Panc1 (cell line): ENCODE measurements around the gene TAS1R2. TPM values are rescaled to one million over a fixed set of nuclear protein-coding genes. Genes with fewer than 3 reads are reported as not detected.

Source experiments
- ATAC-seq: fragments of 200-7000 bp; cut with Tn5 transposase; 2 replicates; pipeline ENCODE4 v1.9.1; 2020; ENCODE audit warnings: mild to moderate bottlenecking, moderate library complexity
- BruUV-seq: library from RNA; stranded (reverse); fragments of 400-500 nt; replicated peaks from 2 replicates; lab custom pipeline; 2021; lab: Mats Ljungman, UMichigan
- CTCF ChIA-PET: fragments of 300-600 bp; sonication (Branson Sonifier 250); formaldehyde crosslinking; loops from one replicate; lab custom pipeline; 2022; ENCODE audit warnings: antibody characterized with exemption; lab: Charles Lee
- POLR2A ChIA-PET: fragments of 300-600 bp; sonication (Branson Sonifier 250); formaldehyde crosslinking; loops from one replicate; lab custom pipeline; 2022; ENCODE audit warnings: antibody characterized with exemption; lab: Charles Lee
- DNase-seq: peaks from one replicate; pipeline ENCODE4 v3.0.0-alpha.2; 2010; ENCODE audit warnings: low read depth, low spot score
- H3K27ac ChIP-seq: 2 replicates; pipeline ENCODE4 v1.5.1; 2011; ENCODE audit warnings: mild to moderate bottlenecking, low read length, inconsistent platforms
- H3K27me3 ChIP-seq: fragments of 200-500 bp; sonication (Bioruptor generic); 2 replicates; pipeline ENCODE4 v1.6.0; 2014; ENCODE audit warnings: low read length, inconsistent platforms; ENCODE audit not compliant: control insufficient read depth, insufficient read depth
- H3K36me3 ChIP-seq: fragments of 200-500 bp; sonication (Bioruptor generic); 2 replicates; pipeline ENCODE4 v1.5.1; 2014; ENCODE audit warnings: inconsistent platforms, mild to moderate bottlenecking, low read length, moderate library complexity; ENCODE audit not compliant: control insufficient read depth, insufficient read depth
- H3K4me1 ChIP-seq: 2 replicates; pipeline ENCODE4 v1.5.1; 2011; ENCODE audit warnings: inconsistent platforms, mild to moderate bottlenecking, low read length, moderate library complexity; ENCODE audit not compliant: control insufficient read depth, insufficient read depth
- H3K4me3 ChIP-seq, 2 experiments: 2 replicates each; pipeline ENCODE4 v1.5.1; 2011 to 2012; ENCODE audit warnings: low read depth in 2 of 2, low read length in 2 of 2, mild to moderate bottlenecking in 2 of 2, inconsistent platforms in 1 of 2, moderate library complexity in 1 of 2
- H3K9me3 ChIP-seq: fragments of 200-500 bp; sonication (Bioruptor generic); 2 replicates; pipeline ENCODE4 v1.5.1; 2014; ENCODE audit warnings: low read depth, mild to moderate bottlenecking, inconsistent platforms, low read length, moderate library complexity; ENCODE audit not compliant: control insufficient read depth, insufficient read depth
- POLR2AphosphoS5 ChIP-seq: IDR thresholded peaks from 2 replicates; pipeline ENCODE4 v1.6.1; 2012; ENCODE audit warnings: mild to moderate bottlenecking, low read depth, low read length, moderate library complexity
- SIN3A ChIP-seq: IDR thresholded peaks from 2 replicates; pipeline ENCODE4 v1.6.1; 2012; ENCODE audit warnings: low read depth, mild to moderate bottlenecking, low read length, moderate library complexity, borderline replicate concordance; ENCODE audit not compliant: insufficient read depth
- TCF7L2 ChIP-seq: IDR thresholded peaks from 2 replicates; pipeline ENCODE4 v1.6.1; 2011; ENCODE audit warnings: mild to moderate bottlenecking, low read depth, low read length, inconsistent platforms
- in situ Hi-C: cut with HindIII; loops from 2 replicates; pipeline ENCODE4 v1.10.0; 2016; ENCODE audit warnings: low sequenced_read_pairs, low pct_unique_long_range_greater_than_20kb
- intact Hi-C: fragments of 100-400 bp; cut with micrococcal nuclease; formaldehyde crosslinking; loops from one replicate; pipeline ENCODE4 v1.10.0; 2022; ENCODE audit not compliant: unreplicated experiment
- total RNA-seq: library from RNA; stranded (reverse); gene quantifications from one replicate; pipeline ENCODE4 v1.2.1, GENCODE V29; 2021; ENCODE audit not compliant: unreplicated experiment
- TF ChIP-seq, protein P1 (sequence below), 2 experiments: IDR thresholded peaks; 2 replicates each; pipeline ENCODE4 v1.6.1; 2011 to 2012; ENCODE audit warnings: low read depth in 2 of 2, control low read depth in 1 of 2, low read length in 1 of 2, mild to moderate bottlenecking in 1 of 2, moderate library complexity in 1 of 2; ENCODE audit not compliant: insufficient read depth in 1 of 2
- TF ChIP-seq, protein P2 (sequence below): fragments of 450-650 bp; IDR thresholded peaks from 2 replicates; pipeline ENCODE4 v1.5.1; 2017; ENCODE audit warnings: mild to moderate bottlenecking

Gene TAS1R2
- total RNA-seq, 1 experiment from 2014 or later = not detected

DNA sequence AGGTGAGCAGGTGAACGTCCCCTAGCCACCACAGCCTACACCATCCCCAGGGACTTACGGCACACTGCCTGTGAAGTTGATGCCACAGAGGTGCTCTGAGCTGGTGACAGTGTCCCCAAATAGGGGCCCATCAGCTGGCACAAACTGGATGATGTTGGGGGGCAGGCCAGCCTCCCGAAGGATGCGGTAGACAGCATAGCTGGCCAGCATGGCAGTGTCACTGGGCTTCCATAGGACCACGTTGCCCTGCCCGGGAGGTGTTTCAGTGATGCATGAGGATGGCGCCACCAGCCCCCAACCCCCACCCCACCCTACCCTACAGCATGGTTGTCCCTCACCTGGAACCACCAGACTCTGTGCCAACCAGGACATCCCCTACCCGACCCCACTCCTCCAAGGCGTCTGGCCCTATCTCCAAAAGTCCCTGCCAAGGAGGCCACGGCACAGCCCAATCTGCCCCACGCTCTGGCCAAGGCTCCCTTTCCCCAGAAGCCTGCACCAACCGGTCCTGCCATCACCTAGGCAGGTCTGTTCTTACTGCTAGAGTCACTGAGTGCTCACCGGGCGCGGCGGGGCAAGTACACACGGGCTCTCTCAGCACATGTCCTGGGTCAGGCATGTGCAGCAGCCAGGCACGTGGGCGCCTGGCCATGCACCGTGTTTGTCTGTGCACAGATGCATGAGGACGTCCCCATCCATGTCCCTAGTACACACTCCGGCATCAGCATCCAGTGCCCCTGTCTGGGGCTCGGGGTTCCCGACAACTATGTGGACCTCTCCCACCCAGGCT is 22.4 kb upstream of the TAS1R2 start:
- H3K4me3 ChIP-seq = no peak overlapping the region
- ATAC-seq = no peak
- no peak for TF ChIP-seq POLR2AphosphoS5
- no peak for TF ChIP-seq TCF7L2
- no peak for TF ChIP-seq SIN3A
- TF ChIP-seq, protein P1, sequence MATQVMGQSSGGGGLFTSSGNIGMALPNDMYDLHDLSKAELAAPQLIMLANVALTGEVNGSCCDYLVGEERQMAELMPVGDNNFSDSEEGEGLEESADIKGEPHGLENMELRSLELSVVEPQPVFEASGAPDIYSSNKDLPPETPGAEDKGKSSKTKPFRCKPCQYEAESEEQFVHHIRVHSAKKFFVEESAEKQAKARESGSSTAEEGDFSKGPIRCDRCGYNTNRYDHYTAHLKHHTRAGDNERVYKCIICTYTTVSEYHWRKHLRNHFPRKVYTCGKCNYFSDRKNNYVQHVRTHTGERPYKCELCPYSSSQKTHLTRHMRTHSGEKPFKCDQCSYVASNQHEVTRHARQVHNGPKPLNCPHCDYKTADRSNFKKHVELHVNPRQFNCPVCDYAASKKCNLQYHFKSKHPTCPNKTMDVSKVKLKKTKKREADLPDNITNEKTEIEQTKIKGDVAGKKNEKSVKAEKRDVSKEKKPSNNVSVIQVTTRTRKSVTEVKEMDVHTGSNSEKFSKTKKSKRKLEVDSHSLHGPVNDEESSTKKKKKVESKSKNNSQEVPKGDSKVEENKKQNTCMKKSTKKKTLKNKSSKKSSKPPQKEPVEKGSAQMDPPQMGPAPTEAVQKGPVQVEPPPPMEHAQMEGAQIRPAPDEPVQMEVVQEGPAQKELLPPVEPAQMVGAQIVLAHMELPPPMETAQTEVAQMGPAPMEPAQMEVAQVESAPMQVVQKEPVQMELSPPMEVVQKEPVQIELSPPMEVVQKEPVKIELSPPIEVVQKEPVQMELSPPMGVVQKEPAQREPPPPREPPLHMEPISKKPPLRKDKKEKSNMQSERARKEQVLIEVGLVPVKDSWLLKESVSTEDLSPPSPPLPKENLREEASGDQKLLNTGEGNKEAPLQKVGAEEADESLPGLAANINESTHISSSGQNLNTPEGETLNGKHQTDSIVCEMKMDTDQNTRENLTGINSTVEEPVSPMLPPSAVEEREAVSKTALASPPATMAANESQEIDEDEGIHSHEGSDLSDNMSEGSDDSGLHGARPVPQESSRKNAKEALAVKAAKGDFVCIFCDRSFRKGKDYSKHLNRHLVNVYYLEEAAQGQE (IDR thresholded peaks at IDR 0.05; ENCODE audit: insufficient read depth in 1 of 2, low read depth in 2 of 2, low read length in 1 of 2) = no peak
- TF ChIP-seq, protein P2, sequence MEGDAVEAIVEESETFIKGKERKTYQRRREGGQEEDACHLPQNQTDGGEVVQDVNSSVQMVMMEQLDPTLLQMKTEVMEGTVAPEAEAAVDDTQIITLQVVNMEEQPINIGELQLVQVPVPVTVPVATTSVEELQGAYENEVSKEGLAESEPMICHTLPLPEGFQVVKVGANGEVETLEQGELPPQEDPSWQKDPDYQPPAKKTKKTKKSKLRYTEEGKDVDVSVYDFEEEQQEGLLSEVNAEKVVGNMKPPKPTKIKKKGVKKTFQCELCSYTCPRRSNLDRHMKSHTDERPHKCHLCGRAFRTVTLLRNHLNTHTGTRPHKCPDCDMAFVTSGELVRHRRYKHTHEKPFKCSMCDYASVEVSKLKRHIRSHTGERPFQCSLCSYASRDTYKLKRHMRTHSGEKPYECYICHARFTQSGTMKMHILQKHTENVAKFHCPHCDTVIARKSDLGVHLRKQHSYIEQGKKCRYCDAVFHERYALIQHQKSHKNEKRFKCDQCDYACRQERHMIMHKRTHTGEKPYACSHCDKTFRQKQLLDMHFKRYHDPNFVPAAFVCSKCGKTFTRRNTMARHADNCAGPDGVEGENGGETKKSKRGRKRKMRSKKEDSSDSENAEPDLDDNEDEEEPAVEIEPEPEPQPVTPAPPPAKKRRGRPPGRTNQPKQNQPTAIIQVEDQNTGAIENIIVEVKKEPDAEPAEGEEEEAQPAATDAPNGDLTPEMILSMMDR = no peak
- intact Hi-C loops (no loop called here), in situ Hi-C loops (no loop called here)
- H3K9me3 ChIP-seq = no peaks in the 10 kb centered on the region
- H3K27me3 ChIP-seq = no peaks in the 10 kb centered on the region
- no TSS peak for BruUV-seq
- ChIA-PET CTCF (no interaction called here), POLR2A (no interaction called here)
- H3K27ac ChIP-seq = no peak overlapping the region
- no peaks in the 10 kb centered on the region for H3K36me3 ChIP-seq
- no peaks in the 10 kb centered on the region for H3K4me1 ChIP-seq
- no peak for DNase-seq

DNA sequence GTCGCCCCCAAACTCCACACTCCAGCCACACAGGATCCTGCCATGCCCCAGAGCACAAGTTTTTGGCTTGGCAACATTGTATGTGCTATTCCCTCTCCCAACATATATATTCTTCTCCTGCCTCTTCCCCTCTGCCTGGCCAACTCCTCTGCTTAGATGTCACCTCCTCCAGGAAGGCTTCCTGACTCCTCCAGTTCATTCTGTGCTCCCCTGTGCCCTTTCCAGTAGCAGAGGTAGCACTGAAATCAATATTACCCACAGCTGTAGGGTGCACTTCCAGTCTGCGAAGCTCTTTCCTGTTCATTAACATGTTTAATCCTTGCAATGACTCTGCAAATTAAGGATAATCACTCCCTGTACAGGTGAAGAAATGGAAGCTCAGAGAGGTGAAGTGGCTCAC is 21.7 kb upstream of the TAS1R2 start:
- BruUV-seq = no TSS peak
- ChIA-PET CTCF (no interaction called here), POLR2A (no interaction called here)
- Histone ChIP-seq H3K4me3 (no peak overlapping the region), H3K27ac (no peak overlapping the region), H3K27me3 (no peaks in the 10 kb centered on the region), H3K4me1 (no peaks in the 10 kb centered on the region), H3K9me3 (no peaks in the 10 kb centered on the region), H3K36me3 (no peaks in the 10 kb centered on the region)
- DNase-seq = no peak
- intact Hi-C loops = no loop called here
- in situ Hi-C loops = no loop called here
- TF ChIP-seq, protein P1 (IDR thresholded peaks at IDR 0.05; ENCODE audit: insufficient read depth in 1 of 2, low read depth in 2 of 2, low read length in 1 of 2) = no peak
- TF ChIP-seq POLR2AphosphoS5 (no peak), TCF7L2 (no peak), SIN3A (no peak)
- TF ChIP-seq, protein P2 = no peak
- no peak for ATAC-seq
